ENCODE measurements around the gene C16orf92. TPM values are rescaled to one million over a fixed set of nuclear protein-coding genes. Genes with fewer than 3 reads are reported as not detected.
A peak's percentile ranks its signal among the peaks of the same experiment; 100 is the strongest.

C16orf92 gene
- total and polyA plus RNA-seq, 2 of the 8 experiments (the other 6 are each of a cell fraction or from before 2014, with no cell fraction given) = not detected

DNA sequence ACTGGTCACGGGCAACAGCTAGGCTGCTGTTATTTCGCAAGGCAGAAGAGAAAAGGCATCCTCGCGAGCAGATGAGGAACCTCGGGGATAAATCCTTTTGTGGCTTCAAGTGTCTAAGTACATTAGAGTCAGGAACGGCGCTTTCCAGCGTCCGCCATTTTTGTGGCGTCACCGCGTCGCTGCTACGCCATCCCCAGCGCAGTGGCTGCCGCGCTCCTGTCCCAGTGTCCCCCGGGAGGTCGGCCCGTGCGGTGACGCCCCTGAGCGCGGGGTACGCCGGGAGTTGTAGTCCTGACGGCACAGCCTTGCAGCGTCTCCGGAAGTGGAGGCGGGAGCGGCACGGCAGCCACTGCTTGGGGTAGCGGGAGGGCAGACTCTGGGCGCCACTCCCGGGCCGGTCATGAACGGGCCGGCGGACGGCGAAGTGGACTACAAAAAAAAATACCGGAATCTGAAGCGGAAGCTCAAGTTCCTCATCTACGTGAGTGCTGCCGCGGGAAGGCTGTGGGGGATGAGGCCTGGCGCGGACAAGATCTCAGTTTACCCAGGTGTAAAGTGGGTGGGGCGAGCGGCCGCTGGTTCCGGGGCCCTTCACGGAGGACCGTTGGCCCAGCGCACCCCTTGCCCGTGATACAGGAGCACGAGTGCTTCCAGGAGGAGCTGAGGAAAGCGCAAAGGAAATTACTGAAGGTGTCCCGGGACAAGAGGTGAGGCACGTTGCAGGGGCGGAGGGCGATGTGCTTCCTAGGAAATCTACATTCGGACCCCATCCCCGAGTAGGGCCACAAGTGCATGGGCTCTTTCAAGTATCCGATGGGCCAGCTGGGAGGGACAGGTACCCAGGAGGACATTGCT, 26.9 kb upstream of the C16orf92 start, which contains the start of gene INO80E:
Gene INO80E, plus strand, starts transcription at position 331 of the 855 bp plus-strand sequence. Its CDS starts 70 bp downstream, at position 401.
- peaks cover 9% of the 10 kb centered on the region; the same call in 1 of the 2 replicates for H3K23me2 ChIP-seq (ENCODE audit: low read depth, low read length)
- peak within 1 kb of the TSS; percentile 93 for H4K8ac ChIP-seq (ENCODE audit: extremely low read depth, insufficient read depth, low read length)
- no peak within 1 kb of the TSS for H3K14ac ChIP-seq (ENCODE audit: insufficient read length)
- H2BK120ac ChIP-seq (replicated peaks; ENCODE audit: low read depth, low read length) = no peak within 1 kb of the TSS
- peak within 1 kb of the TSS; percentile 27 for H3K4ac ChIP-seq (replicated peaks; ENCODE audit: insufficient read length, low read depth, low read length)
- H3K23ac ChIP-seq (ENCODE audit: insufficient read length) = no peak within 1 kb of the TSS
- H2BK20ac ChIP-seq (ENCODE audit: low read length) = no peak within 1 kb of the TSS
- peak within 1 kb of the TSS; percentile 78 to 92 for H3K4me2 ChIP-seq (ENCODE audit: insufficient read depth in 1 of 2, low read depth in 2 of 2, low read length in 2 of 2)
- H3K9me3 ChIP-seq (ENCODE audit: insufficient read depth in 2 of 2, low read depth in 1 of 2, low read length in 1 of 2) = no peaks in the 10 kb centered on the region
- 2% methylated on average over 57 of the region's 65 CpGs; no CpG with 5 or more reads in 1 of the 2 experiments for WGBS, 2 experiments (ENCODE audit: extremely low coverage in 1 of 2, insufficient coverage in 1 of 2, insufficient read length in 1 of 2, insufficient replicate concordance in 2 of 2, low coverage in 1 of 2, low lambda C conversion rate in 2 of 2, missing lambda C conversion rate in 1 of 2)
- H3K36me3 ChIP-seq (ENCODE audit: control insufficient read depth in 2 of 4, insufficient read depth in 4 of 4, low read length in 3 of 4) = peaks cover 0 to 11% (median under 1%) of the 10 kb centered on the region in 4 experiments; a peak in 6 of 8 replicates
- peak within 1 kb of the TSS; percentile 77; the same call in 1 of the 2 replicates for H2BK15ac ChIP-seq (ENCODE audit: low read length)
- ChIA-PET POLR2A (ENCODE audit: partially characterized antibody) (interaction anchor here (0.7 to 5.5 kb wide), 18 partner anchors 10 to 286 kb away, joined by 3 to 34 read pairs (median 4); partner anchors contain the start of genes ALDOA, DOC2A, KCTD13 and PRRT2), CTCF (ENCODE audit: partially characterized antibody) (interaction anchor here (0.6 to 1.6 kb wide), 4 partner anchors 10 to 40 kb away, joined by 3 to 5 read pairs (median 4); no protein-coding TSS in a partner anchor)
- peak within 1 kb of the TSS; percentile 70 to 86 (median 78) for H3K9ac ChIP-seq (replicated peaks in 1 of 4; ENCODE audit: extremely low read depth in 1 of 4, low read depth in 3 of 4, low read length in 3 of 4)
- peak within 1 kb of the TSS; percentile 81 for H2BK5ac ChIP-seq (ENCODE audit: low read depth, low read length)
- H3K27me3 ChIP-seq (replicated peaks in 1 of 4; ENCODE audit: control insufficient read depth in 3 of 4, extremely low read depth in 1 of 4, insufficient read depth in 3 of 4, low read length in 3 of 4) = no peaks in the 10 kb centered on the region
- H2AK5ac ChIP-seq (ENCODE audit: low read depth, low read length) = no peak within 1 kb of the TSS
- peak within 1 kb of the TSS; percentile 75 to 91 (median 80) for H3K4me3 ChIP-seq (ENCODE audit: extremely low read depth in 1 of 4, insufficient read depth in 2 of 4, low read depth in 3 of 4, low read length in 4 of 4)
- H3K18ac ChIP-seq (ENCODE audit: extremely low read depth, low read length) = peak within 1 kb of the TSS; percentile 97
- peak within 1 kb of the TSS; percentile 10; the same call in 1 of the 2 replicates for H2BK12ac ChIP-seq (ENCODE audit: low read depth, low read length)
- H3K56ac ChIP-seq (replicated peaks; ENCODE audit: insufficient read length, low read depth, low read length) = peak within 1 kb of the TSS; percentile 75
- peak within 1 kb of the TSS; percentile 85 for H4K5ac ChIP-seq (ENCODE audit: insufficient read length, low read depth, low read length)
- peaks cover 0 to 4% of the 10 kb centered on the region in 2 experiments for H4K20me1 ChIP-seq (replicated peaks in 1 of 2; ENCODE audit: control insufficient read depth in 1 of 2, insufficient read depth in 2 of 2, low read length in 2 of 2)
- FAIRE-seq = no peak
- H3K27ac ChIP-seq (ENCODE audit: low read depth, low read length) = peak within 1 kb of the TSS; percentile 86
- H4K91ac ChIP-seq (replicated peaks; ENCODE audit: insufficient read length, low read length) = peak within 1 kb of the TSS; percentile 87
- peaks cover 0 to 10% (median 4%) of the 10 kb centered on the region in 4 experiments; a peak in 6 of 7 replicates for H3K4me1 ChIP-seq (replicated peaks in 1 of 4; ENCODE audit: control insufficient read depth in 3 of 4, insufficient read depth in 4 of 4, low read length in 3 of 4)
- peak; percentile 90 to 98 for DNase-seq (ENCODE audit: low read depth in 1 of 2, low spot score in 2 of 2)
- peak within 1 kb of the TSS; percentile 86 for H2AFZ ChIP-seq (ENCODE audit: low read length)
- peaks cover 0 to 7% of the 10 kb centered on the region in 2 experiments; a peak in 1 of 4 replicates for H3K79me2 ChIP-seq (ENCODE audit: control insufficient read depth in 1 of 2, insufficient read depth in 2 of 2, low read length in 2 of 2)
- H3K79me1 ChIP-seq (ENCODE audit: low read depth, low read length) = peaks cover 3% of the 10 kb centered on the region; the same call in 1 of the 2 replicates
- TF ChIP-seq, protein P1, sequence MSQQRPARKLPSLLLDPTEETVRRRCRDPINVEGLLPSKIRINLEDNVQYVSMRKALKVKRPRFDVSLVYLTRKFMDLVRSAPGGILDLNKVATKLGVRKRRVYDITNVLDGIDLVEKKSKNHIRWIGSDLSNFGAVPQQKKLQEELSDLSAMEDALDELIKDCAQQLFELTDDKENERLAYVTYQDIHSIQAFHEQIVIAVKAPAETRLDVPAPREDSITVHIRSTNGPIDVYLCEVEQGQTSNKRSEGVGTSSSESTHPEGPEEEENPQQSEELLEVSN (IDR thresholded peaks at IDR 0.05) = no peak
- TF ChIP-seq CREB1 (IDR thresholded peaks at IDR 0.05) = peak; percentile 97
- TF ChIP-seq ATF2 (IDR thresholded peaks at IDR 0.05; ENCODE audit: low read length) = peak; percentile 65
- 0 out of 4 replicates have a peak, but pooled peaks of 1 of the 2 experiments have one; percentile 43 for TF ChIP-seq HDAC2 (IDR thresholded peaks at IDR 0.05; ENCODE audit: borderline replicate concordance in 1 of 2, low read depth in 2 of 2, low read length in 2 of 2)
- TF ChIP-seq NANOG (IDR thresholded peaks at IDR 0.05; ENCODE audit: insufficient read depth, low read depth, low read length, poor library complexity, severe bottlenecking) = no peak
- TF ChIP-seq TEAD4 (IDR thresholded peaks at IDR 0.05; ENCODE audit: low read depth, low read length) = no peak; the same call in 1 of the 2 replicates
- TF ChIP-seq TAF1 (IDR thresholded peaks at IDR 0.05; ENCODE audit: low read depth, low read length) = peak; percentile 43; the same call in 1 of the 2 replicates

Measured in H1 (cell line).